ENCODE results near the gene TLE1. TPM values are rescaled to one million over a fixed set of nuclear protein-coding genes. Genes with fewer than 3 reads are reported as not detected.

Gene TLE1
- total RNA-seq, 2 donors from 2014 or later: 1.0 to 2.4 TPM

GRCh38 chr9:81558091-81558830, 131.1 kb downstream of the TLE1 start:
- Mint-ChIP-seq H3K36me3 (no peaks in the 10 kb centered on the region), H3K4me1 (ENCODE audit: low read depth in 2 of 2) (no peaks in the 10 kb centered on the region), H3K27ac (no peak overlapping the region), H3K9me3 (no peaks in the 10 kb centered on the region), H3K27me3 (peaks cover 3 to 26% of the 10 kb centered on the region in 2 donors), H3K4me3 (no peak overlapping the region)
- DNase-seq (ENCODE audit: low spot score): no peak
- no peak for ATAC-seq

GRCh38 chr9:81557452-81558090, 131.8 kb downstream of the TLE1 start:
- ATAC-seq (no peak), DNase-seq (ENCODE audit: low spot score) (no peak)
- no peaks in the 10 kb centered on the region for H3K4me1 Mint-ChIP-seq (ENCODE audit: low read depth in 2 of 2)
- no peaks in the 10 kb centered on the region for H3K9me3 Mint-ChIP-seq
- peaks cover 3 to 26% of the 10 kb centered on the region in 2 donors for H3K27me3 Mint-ChIP-seq
- H3K4me3 Mint-ChIP-seq: no peak overlapping the region
- no peaks in the 10 kb centered on the region for H3K36me3 Mint-ChIP-seq
- no peak overlapping the region for H3K27ac Mint-ChIP-seq

GRCh38 chr9:81556923-81557322, 132.4 kb downstream of the TLE1 start:
- H3K9me3 Mint-ChIP-seq: no peaks in the 10 kb centered on the region
- ATAC-seq (no peak), DNase-seq (ENCODE audit: low spot score) (no peak)
- no peaks in the 10 kb centered on the region for H3K4me1 Mint-ChIP-seq (ENCODE audit: low read depth in 2 of 2)
- no peak overlapping the region for H3K27ac Mint-ChIP-seq
- no peak overlapping the region for H3K4me3 Mint-ChIP-seq
- peaks cover 9 to 26% of the 10 kb centered on the region in 2 donors for H3K27me3 Mint-ChIP-seq
- H3K36me3 Mint-ChIP-seq: no peaks in the 10 kb centered on the region

DNA sequence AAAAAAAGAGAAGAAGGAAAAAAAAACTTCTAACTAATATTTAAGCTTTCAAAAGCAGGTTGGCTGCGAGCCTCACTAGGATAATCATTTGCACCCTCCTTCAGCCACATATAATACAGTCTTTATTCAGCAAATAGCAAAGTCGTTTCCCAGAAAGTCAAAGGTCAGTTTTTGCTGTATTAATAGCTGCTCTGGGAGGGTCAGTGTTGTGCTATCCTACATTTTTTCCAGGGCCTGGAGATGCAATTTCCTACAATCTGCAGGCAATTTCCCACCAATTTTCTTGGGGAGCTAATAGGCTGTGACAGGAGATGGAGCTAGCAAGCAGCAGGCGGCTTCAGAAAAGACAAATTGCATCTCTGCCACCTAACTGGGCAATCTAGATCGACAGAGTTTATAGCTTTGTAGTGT, 136.8 kb downstream of the TLE1 start:
- no peaks in the 10 kb centered on the region for H3K36me3 Mint-ChIP-seq
- H3K9me3 Mint-ChIP-seq: no peaks in the 10 kb centered on the region
- H3K27ac Mint-ChIP-seq: no peak overlapping the region
- no peak overlapping the region for H3K4me3 Mint-ChIP-seq
- no peaks in the 10 kb centered on the region for H3K4me1 Mint-ChIP-seq (ENCODE audit: low read depth in 2 of 2)
- peaks cover 20 to 26% of the 10 kb centered on the region in 2 donors for H3K27me3 Mint-ChIP-seq
- no peak for DNase-seq (ENCODE audit: low spot score)
- no peak for ATAC-seq

- ATAC-seq: no peak
- H3K27ac Mint-ChIP-seq: no peak overlapping the region
- H3K27me3 Mint-ChIP-seq: peaks cover 18 to 22% of the 10 kb centered on the region in 2 donors
Measured at GRCh38 chr9:81550207-81550583, 139.2 kb downstream of the TLE1 start.

DNA sequence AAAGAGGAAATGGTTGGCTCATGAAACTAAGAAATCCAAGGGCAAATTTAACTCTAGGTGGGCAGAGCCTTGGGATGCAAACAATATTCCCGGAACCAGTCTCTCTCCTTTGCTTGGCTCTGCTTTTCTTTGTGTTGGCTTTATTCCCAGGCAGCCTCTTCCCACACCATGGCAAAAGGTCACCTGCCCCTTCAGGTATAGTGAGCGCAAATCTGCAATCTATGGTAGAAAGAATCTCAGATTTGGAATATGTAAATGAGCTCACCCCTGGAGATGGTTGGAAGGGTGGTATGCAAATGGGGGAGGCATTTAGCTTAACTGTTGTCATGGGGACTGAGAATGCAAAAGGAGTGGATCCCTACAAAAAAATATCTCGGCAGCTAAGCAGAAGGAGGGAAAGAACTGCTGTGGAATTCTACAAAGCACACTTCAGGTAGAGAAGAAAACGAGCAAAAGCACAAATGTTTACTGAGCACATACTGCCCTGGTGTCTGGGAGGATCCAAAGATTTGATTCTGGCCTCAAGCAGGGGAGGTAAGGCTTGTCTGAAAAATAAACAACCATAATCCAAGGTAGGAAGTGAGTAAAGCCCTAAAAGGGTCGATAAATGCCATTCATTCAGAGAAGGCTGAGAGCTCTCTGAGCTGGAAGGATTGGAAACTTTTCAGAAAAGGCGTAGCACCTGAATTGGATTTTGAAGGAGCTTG, 139.7 kb downstream of the TLE1 start:
- H3K27ac Mint-ChIP-seq: no peak overlapping the region
- H3K4me1 Mint-ChIP-seq (ENCODE audit: low read depth in 2 of 2): no peaks in the 10 kb centered on the region
- ATAC-seq: no peak
- peaks cover 18 to 22% of the 10 kb centered on the region in 2 donors for H3K27me3 Mint-ChIP-seq
- no peak overlapping the region for H3K4me3 Mint-ChIP-seq
- no peaks in the 10 kb centered on the region for H3K9me3 Mint-ChIP-seq
- DNase-seq (ENCODE audit: low spot score): no peak
- H3K36me3 Mint-ChIP-seq: no peaks in the 10 kb centered on the region

More at GRCh38 chr9:81550207-81550583, 139.2 kb downstream of the TLE1 start:
- Mint-ChIP-seq H3K4me3 (no peak overlapping the region), H3K36me3 (no peaks in the 10 kb centered on the region), H3K4me1 (ENCODE audit: low read depth in 2 of 2) (no peaks in the 10 kb centered on the region), H3K9me3 (no peaks in the 10 kb centered on the region)
- no peak for DNase-seq (ENCODE audit: low spot score)

DNA sequence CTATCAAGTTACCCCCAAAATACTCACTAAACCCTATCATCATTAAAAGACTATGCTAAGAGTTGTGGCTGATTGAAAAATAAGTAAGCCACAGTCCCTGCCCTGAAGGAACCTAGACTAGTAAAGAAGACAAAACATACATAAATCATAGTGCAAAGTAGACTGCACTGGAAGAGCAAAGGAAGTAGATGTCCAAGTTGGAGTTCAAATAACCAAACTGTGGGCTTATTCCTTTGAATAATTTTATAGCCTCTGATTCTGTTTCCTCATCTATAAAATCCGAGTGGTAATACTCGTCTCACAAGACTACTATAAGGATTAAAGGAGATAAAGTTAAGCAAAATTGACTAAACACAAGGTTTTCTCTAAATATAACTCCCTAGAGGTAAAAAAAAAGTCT, 140.4 kb downstream of the TLE1 start:
- H3K4me3 Mint-ChIP-seq: no peak overlapping the region
- peaks cover 18 to 22% of the 10 kb centered on the region in 2 donors for H3K27me3 Mint-ChIP-seq
- H3K4me1 Mint-ChIP-seq (ENCODE audit: low read depth in 2 of 2): no peaks in the 10 kb centered on the region
- no peaks in the 10 kb centered on the region for H3K36me3 Mint-ChIP-seq
- no peak for ATAC-seq
- H3K27ac Mint-ChIP-seq: no peak overlapping the region
- H3K9me3 Mint-ChIP-seq: no peaks in the 10 kb centered on the region
- DNase-seq (ENCODE audit: low spot score): no peak

DNA sequence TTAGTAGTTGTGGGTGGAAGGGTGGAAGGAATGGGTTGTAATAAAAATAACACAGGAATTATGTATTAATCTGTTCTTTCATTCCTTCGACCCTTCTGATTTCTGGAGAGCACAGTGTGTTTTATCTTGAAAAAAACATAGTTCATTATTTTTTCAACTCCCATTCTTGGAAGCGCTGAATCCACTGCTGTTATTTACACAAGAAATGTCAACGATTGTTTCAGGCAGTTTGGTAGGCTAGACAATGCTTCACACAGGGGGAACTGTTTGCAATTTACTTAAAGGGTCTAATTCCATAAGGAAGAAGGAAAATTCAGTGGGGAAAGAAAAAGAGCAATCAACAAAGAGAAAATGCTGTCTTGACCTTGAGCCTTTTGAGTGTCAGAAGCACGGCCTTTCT, 142.9 kb downstream of the TLE1 start:
- Mint-ChIP-seq H3K27me3 (peaks cover 18 to 20% of the 10 kb centered on the region in 2 donors), H3K4me3 (no peak overlapping the region), H3K27ac (no peak overlapping the region), H3K9me3 (no peaks in the 10 kb centered on the region), H3K4me1 (ENCODE audit: low read depth in 2 of 2) (peaks cover 0 to 3% of the 10 kb centered on the region in 2 donors), H3K36me3 (no peaks in the 10 kb centered on the region)
- DNase-seq (ENCODE audit: low spot score) (no peak), ATAC-seq (no peak)

GRCh38 chr9:81543695-81544094, 145.7 kb downstream of the TLE1 start:
- Mint-ChIP-seq H3K9me3 (no peaks in the 10 kb centered on the region), H3K36me3 (no peaks in the 10 kb centered on the region), H3K4me1 (ENCODE audit: low read depth in 2 of 2) (peaks cover 0 to 15% of the 10 kb centered on the region in 2 donors), H3K4me3 (no peak overlapping the region), H3K27ac (no peak overlapping the region), H3K27me3 (peaks cover 7 to 13% of the 10 kb centered on the region in 2 donors)
- DNase-seq (ENCODE audit: low spot score) (no peak), ATAC-seq (no peak)

- H3K4me3 Mint-ChIP-seq: no peak overlapping the region
- H3K27me3 Mint-ChIP-seq: peaks cover 0 to 11% of the 10 kb centered on the region in 2 donors
- H3K36me3 Mint-ChIP-seq: no peaks in the 10 kb centered on the region
- DNase-seq (ENCODE audit: low spot score): no peak
- no peak overlapping the region for H3K27ac Mint-ChIP-seq
- no peaks in the 10 kb centered on the region for H3K9me3 Mint-ChIP-seq
- ATAC-seq: no peak
- peaks cover 0 to 21% of the 10 kb centered on the region in 2 donors for H3K4me1 Mint-ChIP-seq (ENCODE audit: low read depth in 2 of 2)
Measured at GRCh38 chr9:81542118-81542889, 147.0 kb downstream of the TLE1 start.

- Mint-ChIP-seq H3K9me3 (no peaks in the 10 kb centered on the region), H3K36me3 (no peaks in the 10 kb centered on the region), H3K27me3 (peaks cover 0 to 9% of the 10 kb centered on the region in 2 donors), H3K4me1 (ENCODE audit: low read depth in 2 of 2) (peaks cover 0 to 21% of the 10 kb centered on the region in 2 donors), H3K4me3 (no peak overlapping the region), H3K27ac (no peak overlapping the region)
- DNase-seq (ENCODE audit: low spot score) (no peak), ATAC-seq (no peak)
Measured at GRCh38 chr9:81540142-81540710, 149.1 kb downstream of the TLE1 start.

- Mint-ChIP-seq H3K4me3 (no peak overlapping the region), H3K36me3 (no peaks in the 10 kb centered on the region), H3K27ac (no peak overlapping the region), H3K9me3 (no peaks in the 10 kb centered on the region), H3K4me1 (ENCODE audit: low read depth in 2 of 2) (peaks cover 0 to 21% of the 10 kb centered on the region in 2 donors), H3K27me3 (peaks cover 0 to 9% of the 10 kb centered on the region in 2 donors)
- ATAC-seq (no peak), DNase-seq (ENCODE audit: low spot score) (no peak)
Measured at GRCh38 chr9:81539317-81539716, 150.0 kb downstream of the TLE1 start.

DNA sequence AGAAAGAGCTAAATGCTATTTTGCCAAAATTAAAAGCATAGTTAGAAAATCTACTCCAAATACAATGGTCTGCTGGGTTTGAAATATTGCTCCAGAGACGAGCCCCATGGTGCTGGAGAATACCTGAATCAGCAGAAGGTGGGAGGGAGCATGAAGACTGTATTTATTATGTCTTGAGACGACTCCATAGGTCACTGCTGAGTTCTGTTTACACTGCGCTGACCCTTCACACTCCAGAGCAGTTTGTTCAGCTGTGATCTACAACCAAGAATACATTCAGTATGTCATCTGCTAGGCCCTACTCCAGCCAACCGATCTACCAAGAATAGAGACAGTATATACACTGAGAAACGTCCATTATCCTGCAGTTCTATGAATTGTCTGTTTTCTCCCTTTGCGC, 150.5 kb downstream of the TLE1 start:
- Mint-ChIP-seq H3K9me3 (no peaks in the 10 kb centered on the region), H3K27me3 (peaks cover 0 to 9% of the 10 kb centered on the region in 2 donors), H3K27ac (no peak overlapping the region), H3K36me3 (no peaks in the 10 kb centered on the region), H3K4me1 (ENCODE audit: low read depth in 2 of 2) (peaks cover 0 to 21% of the 10 kb centered on the region in 2 donors), H3K4me3 (no peak overlapping the region)
- DNase-seq (ENCODE audit: low spot score): no peak
- ATAC-seq: no peak

Measured in natural killer cell treated with Interleukin-12 subunit alpha and Interleukin-12 subunit beta and Interleukin-15 and Interleukin-18, amount 100 ng/mL, for 72 hours (primary cell).